ENCODE results near the gene PSMA1. TPM values are rescaled to one million over a fixed set of nuclear protein-coding genes. Genes with fewer than 3 reads are reported as not detected.

PSMA1 gene
- total and polyA plus RNA-seq, 2 of the 8 experiments (the other 6 are each of a cell fraction or from before 2014, with no cell fraction given) = 148 to 159 TPM

DNA sequence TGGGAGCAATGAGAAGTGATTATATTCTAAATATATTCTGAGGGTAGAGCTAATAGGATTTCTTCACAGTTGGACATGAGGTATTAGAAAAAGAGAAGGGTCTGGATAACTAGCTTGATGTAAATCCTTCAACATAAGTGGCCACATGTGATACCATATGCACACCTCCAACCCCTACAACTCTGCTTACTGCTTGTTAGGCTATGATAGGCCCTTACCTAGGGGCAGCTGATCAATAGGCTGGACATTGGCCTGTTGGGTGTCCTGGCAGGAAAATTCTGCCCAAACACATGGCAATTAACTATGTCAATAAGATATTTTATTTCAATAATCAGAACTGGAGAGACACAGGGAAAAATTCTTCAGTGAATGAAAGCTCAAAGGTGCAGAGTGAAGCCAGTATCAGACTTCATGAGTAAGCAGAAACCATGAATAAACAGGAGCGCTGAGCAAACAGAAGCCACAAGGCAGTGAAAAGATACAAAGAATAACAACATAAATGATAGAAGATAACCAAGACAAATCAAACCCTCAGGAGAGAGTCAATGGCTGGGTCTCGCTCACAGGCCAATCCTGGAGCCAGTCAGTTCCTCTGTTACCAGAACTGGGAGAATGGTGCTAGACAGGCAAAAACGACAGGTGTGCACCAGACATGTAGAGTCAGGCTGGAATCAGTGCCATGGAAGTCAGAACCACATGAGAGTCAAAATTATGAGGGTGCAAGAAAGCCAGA lies 46.3 kb upstream of the PSMA1 start (continued):
- TF ChIP-seq GABPA (IDR thresholded peaks at IDR 0.05; ENCODE audit: borderline replicate concordance, insufficient read depth, low read length) (no peak), SRF (IDR thresholded peaks at IDR 0.05; ENCODE audit: low read depth, low read length) (no peak), CTBP2 (IDR thresholded peaks at IDR 0.05; ENCODE audit: borderline replicate concordance, insufficient read depth, insufficient read length, low read length) (no peak), KDM4A (IDR thresholded peaks at IDR 0.05; ENCODE audit: low read depth, low read length, severe bottlenecking) (no peak), SUZ12 (IDR thresholded peaks at IDR 0.05; ENCODE audit: low read length) (no peak), KDM1A (IDR thresholded peaks at IDR 0.05; ENCODE audit: borderline replicate concordance, low read length) (no peak), SAP30 (IDR thresholded peaks at IDR 0.05; ENCODE audit: insufficient read depth, insufficient replicate concordance, low read length) (no peak), RAD21 (IDR thresholded peaks at IDR 0.05 in 1 of 2, conservative IDR thresholded peaks at IDR 0.05 in 1 of 2; ENCODE audit: low read depth in 2 of 2, low read length in 2 of 2) (no peak), NRF1 (IDR thresholded peaks at IDR 0.05; ENCODE audit: low read depth, low read length) (no peak), POU5F1 (IDR thresholded peaks at IDR 0.05; ENCODE audit: low read depth, low read length) (no peak)
- TF ChIP-seq, protein P1, sequence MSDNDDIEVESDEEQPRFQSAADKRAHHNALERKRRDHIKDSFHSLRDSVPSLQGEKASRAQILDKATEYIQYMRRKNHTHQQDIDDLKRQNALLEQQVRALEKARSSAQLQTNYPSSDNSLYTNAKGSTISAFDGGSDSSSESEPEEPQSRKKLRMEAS (IDR thresholded peaks at IDR 0.05) = no peak
- TF ChIP-seq, protein P2, sequence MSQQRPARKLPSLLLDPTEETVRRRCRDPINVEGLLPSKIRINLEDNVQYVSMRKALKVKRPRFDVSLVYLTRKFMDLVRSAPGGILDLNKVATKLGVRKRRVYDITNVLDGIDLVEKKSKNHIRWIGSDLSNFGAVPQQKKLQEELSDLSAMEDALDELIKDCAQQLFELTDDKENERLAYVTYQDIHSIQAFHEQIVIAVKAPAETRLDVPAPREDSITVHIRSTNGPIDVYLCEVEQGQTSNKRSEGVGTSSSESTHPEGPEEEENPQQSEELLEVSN (IDR thresholded peaks at IDR 0.05) = no peak

Measured in H1 (cell line).